H1 (cell line): ENCODE results near the gene PPP1CB. TPM values are rescaled to one million over a fixed set of nuclear protein-coding genes. Genes with fewer than 3 reads are reported as not detected.

Experiments used
- CREB1 ChIP-seq: IDR thresholded peaks from 2 replicates; pipeline ENCODE4 v1.6.1; 2012; ENCODE audit warnings: inconsistent platforms
- EP300 ChIP-seq, 2 experiments: IDR thresholded peaks; 1 replicate in 1 of 2; 2 replicates in 1 of 2; pipeline ENCODE4 v1.6.1; 2011 to 2012; ENCODE audit warnings: low read depth in 2 of 2, low read length in 2 of 2, mild to moderate bottlenecking in 2 of 2, borderline replicate concordance in 1 of 2, inconsistent platforms in 1 of 2, moderate library complexity in 1 of 2
- JUN ChIP-seq: IDR thresholded peaks from 2 replicates; pipeline ENCODE4 v1.6.1; 2011; ENCODE audit warnings: low read depth, mild to moderate bottlenecking, improper control_type of control experiment, low read length
- KDM1A ChIP-seq: fragments of 200-600, 300-600 bp; sonication (generic); IDR thresholded peaks from 2 replicates; pipeline ENCODE4 v1.7.1; 2016; ENCODE audit warnings: mild to moderate bottlenecking, low read length, borderline replicate concordance
- POU5F1 ChIP-seq: IDR thresholded peaks from 2 replicates; pipeline ENCODE4 v1.6.1; 2011; ENCODE audit warnings: low read depth, mild to moderate bottlenecking, low read length, moderate library complexity
- RBBP5 ChIP-seq: IDR thresholded peaks from 2 replicates; pipeline ENCODE4 v1.7.1; 2012; ENCODE audit warnings: low read depth, mild to moderate bottlenecking, inconsistent platforms, low read length, moderate library complexity, borderline replicate concordance
- RXRA ChIP-seq: IDR thresholded peaks from 2 replicates; pipeline ENCODE4 v1.6.1; 2011; ENCODE audit warnings: low read depth, mild to moderate bottlenecking, low read length, moderate library complexity; ENCODE audit not compliant: insufficient read depth
- SP4 ChIP-seq: IDR thresholded peaks from 2 replicates; pipeline ENCODE4 v1.6.1; 2012; ENCODE audit warnings: low read length, inconsistent platforms
- TAF1 ChIP-seq: IDR thresholded peaks from 2 replicates; pipeline ENCODE4 v1.6.1; 2011; ENCODE audit warnings: mild to moderate bottlenecking, low read depth, low read length
- TAF7 ChIP-seq: optimal IDR thresholded peaks from 2 replicates; pipeline ENCODE3; 2011; ENCODE audit warnings: low read depth, mild to moderate bottlenecking, inconsistent platforms, low read length, moderate library complexity, borderline replicate concordance
- TCF12 ChIP-seq: IDR thresholded peaks from 2 replicates; pipeline ENCODE4 v1.6.1; 2011; ENCODE audit warnings: low read depth, mild to moderate bottlenecking, low read length
- ZNF274 ChIP-seq: IDR thresholded peaks from 2 replicates; pipeline ENCODE4 v1.7.0; 2012; ENCODE audit warnings: low read length, borderline replicate concordance; ENCODE audit errors: extremely low read depth
- polyA plus RNA-seq, 7 experiments: library from polyadenylated mRNA; depleted of rRNA in 3 of 7; stranded (reverse) in 5 of 7; unstranded in 2 of 7; fragments of >200 nt in 5 of 7; fragments of 200-250 nt in 2 of 7; gene quantifications; 1 replicate in 5 of 7; 2 replicates in 1 of 7; 4 replicates in 1 of 7; pipeline versions ENCODE4 v1.2.1 to v1.2.3, GENCODE V29; 2011 to 2013; ENCODE audit warnings: missing spikeins in 2 of 7, mixed read lengths in 2 of 7
- total RNA-seq: library from RNA; stranded (reverse); fragmentation: NEBNext Ultra II Directional; extraction: Animal tissue kit (Norgen Biotek cat#: 25700); gene quantifications from 2 replicates; pipeline ENCODE4 v1.2.1, GENCODE V29; 2021
- TF ChIP-seq, protein P1 (sequence below): IDR thresholded peaks from 2 replicates; pipeline ENCODE4 v1.6.1; 2012; ENCODE audit warnings: low read length, inconsistent platforms
- TF ChIP-seq, protein P2 (sequence below), 3 experiments: IDR thresholded peaks; 1 replicate in 2 of 3; 2 replicates in 1 of 3; pipeline versions ENCODE4 v1.5.1 to v1.6.1; 2011; ENCODE audit warnings: low read length in 3 of 3, mild to moderate bottlenecking in 3 of 3, inconsistent platforms in 2 of 3, low read depth in 1 of 3, moderate library complexity in 1 of 3; ENCODE audit not compliant: insufficient read depth in 1 of 3; ENCODE audit errors: control extremely low read depth in 1 of 3
- TF ChIP-seq, protein P3 (sequence below): IDR thresholded peaks from 2 replicates; pipeline ENCODE4 v1.6.1; 2011; ENCODE audit warnings: low read depth, mild to moderate bottlenecking, low read length; ENCODE audit not compliant: insufficient read depth

PPP1CB gene
- total and polyA plus RNA-seq, 2 of the 8 experiments (the other 6 are each of a cell fraction or from before 2014, with no cell fraction given), result 30.7 to 158 TPM

DNA sequence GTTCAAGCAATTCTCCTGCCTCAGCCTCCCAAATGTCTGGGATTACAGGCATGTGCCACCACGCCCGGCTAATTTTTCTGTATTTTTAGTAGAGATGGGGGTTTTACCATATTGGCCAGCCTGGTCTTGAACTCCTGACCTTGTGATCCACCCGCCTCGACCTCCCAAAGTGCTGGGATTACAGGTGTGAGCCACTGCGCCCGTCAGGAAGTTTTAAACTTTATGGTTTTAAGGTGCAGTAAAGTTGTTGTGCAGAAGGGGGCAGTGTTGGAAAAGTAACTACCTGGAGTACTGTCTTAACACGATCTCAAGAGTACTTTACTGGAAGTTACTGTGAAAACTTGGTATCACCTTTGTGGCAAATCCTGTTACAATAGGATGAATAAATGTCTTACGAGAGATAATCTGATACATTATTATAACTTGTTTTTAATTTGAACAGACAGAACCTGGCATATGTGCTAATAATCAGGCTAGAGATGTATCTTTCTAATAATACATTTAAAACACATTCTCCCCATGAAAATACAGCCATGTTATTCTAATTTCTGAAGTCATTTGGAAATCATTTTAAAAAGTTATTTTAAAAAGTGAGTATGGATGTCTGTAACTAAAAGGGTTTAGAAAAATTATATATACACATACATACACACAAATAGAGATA lies 69.8 kb downstream of the PPP1CB start (continued):
- TF ChIP-seq, protein P1, sequence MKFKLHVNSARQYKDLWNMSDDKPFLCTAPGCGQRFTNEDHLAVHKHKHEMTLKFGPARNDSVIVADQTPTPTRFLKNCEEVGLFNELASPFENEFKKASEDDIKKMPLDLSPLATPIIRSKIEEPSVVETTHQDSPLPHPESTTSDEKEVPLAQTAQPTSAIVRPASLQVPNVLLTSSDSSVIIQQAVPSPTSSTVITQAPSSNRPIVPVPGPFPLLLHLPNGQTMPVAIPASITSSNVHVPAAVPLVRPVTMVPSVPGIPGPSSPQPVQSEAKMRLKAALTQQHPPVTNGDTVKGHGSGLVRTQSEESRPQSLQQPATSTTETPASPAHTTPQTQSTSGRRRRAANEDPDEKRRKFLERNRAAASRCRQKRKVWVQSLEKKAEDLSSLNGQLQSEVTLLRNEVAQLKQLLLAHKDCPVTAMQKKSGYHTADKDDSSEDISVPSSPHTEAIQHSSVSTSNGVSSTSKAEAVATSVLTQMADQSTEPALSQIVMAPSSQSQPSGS, result no peak
- no peak for TF ChIP-seq POU5F1
- TF ChIP-seq RXRA, result no peak
- no peak for TF ChIP-seq ZNF274
- TF ChIP-seq TAF7, result no peak
- 0 out of 2 replicates have a peak, but pooled peaks have one; percentile 55 for TF ChIP-seq KDM1A
- TF ChIP-seq RBBP5, result no peak
- TF ChIP-seq, protein P2, sequence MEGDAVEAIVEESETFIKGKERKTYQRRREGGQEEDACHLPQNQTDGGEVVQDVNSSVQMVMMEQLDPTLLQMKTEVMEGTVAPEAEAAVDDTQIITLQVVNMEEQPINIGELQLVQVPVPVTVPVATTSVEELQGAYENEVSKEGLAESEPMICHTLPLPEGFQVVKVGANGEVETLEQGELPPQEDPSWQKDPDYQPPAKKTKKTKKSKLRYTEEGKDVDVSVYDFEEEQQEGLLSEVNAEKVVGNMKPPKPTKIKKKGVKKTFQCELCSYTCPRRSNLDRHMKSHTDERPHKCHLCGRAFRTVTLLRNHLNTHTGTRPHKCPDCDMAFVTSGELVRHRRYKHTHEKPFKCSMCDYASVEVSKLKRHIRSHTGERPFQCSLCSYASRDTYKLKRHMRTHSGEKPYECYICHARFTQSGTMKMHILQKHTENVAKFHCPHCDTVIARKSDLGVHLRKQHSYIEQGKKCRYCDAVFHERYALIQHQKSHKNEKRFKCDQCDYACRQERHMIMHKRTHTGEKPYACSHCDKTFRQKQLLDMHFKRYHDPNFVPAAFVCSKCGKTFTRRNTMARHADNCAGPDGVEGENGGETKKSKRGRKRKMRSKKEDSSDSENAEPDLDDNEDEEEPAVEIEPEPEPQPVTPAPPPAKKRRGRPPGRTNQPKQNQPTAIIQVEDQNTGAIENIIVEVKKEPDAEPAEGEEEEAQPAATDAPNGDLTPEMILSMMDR (IDR thresholded peaks at IDR 0.05; ENCODE audit: control extremely low read depth in 1 of 3, insufficient read depth in 1 of 3, low read depth in 1 of 3, low read length in 3 of 3), result peak in 2 of 3 experiments; percentile 48 to 71; a peak in 2 of 4 replicates
- no peak for TF ChIP-seq EP300 (IDR thresholded peaks at IDR 0.05; ENCODE audit: borderline replicate concordance in 1 of 2, low read depth in 2 of 2, low read length in 2 of 2)
- no peak for TF ChIP-seq SP4
- TF ChIP-seq JUN, result no peak
- no peak for TF ChIP-seq TCF12
- TF ChIP-seq CREB1, result no peak
- TF ChIP-seq TAF1, result no peak
- TF ChIP-seq, protein P3, sequence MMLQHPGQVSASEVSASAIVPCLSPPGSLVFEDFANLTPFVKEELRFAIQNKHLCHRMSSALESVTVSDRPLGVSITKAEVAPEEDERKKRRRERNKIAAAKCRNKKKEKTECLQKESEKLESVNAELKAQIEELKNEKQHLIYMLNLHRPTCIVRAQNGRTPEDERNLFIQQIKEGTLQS, result no peak
- TF ChIP-seq, all 59 proteins: peak for 3
